Neural progenitor cell (in vitro differentiated cells): ENCODE data around the gene CGB1. TPM values are rescaled to one million over a fixed set of nuclear protein-coding genes. Genes with fewer than 3 reads are reported as not detected.

Source experiments
- DNase-seq: peaks from one replicate; pipeline ENCODE4 v3.0.0-alpha.2; 2016; ENCODE audit warnings: low spot score
- H2AFZ ChIP-seq: fragments of 200-600 bp; sonication (generic); replicated peaks from 2 replicates; pipeline ENCODE4 v1.6.1; 2016; ENCODE audit warnings: antibody characterized with exemption
- H3F3A ChIP-seq: fragments of 200-600 bp; sonication (generic); 2 replicates; pipeline ENCODE4 v1.6.1; 2016; ENCODE audit warnings: antibody characterized with exemption, low read depth
- H3K27ac ChIP-seq: fragments of 200-600 bp; sonication (generic); 2 replicates; pipeline ENCODE4 v1.5.1; 2016; ENCODE audit warnings: mild to moderate bottlenecking
- H3K27me3 ChIP-seq: fragments of 200-600 bp; sonication (generic); 2 replicates; pipeline ENCODE4 v1.6.1; 2016; ENCODE audit warnings: mild to moderate bottlenecking, moderate library complexity
- H3K36me3 ChIP-seq: fragments of 200-600 bp; sonication (generic); 2 replicates; pipeline ENCODE4 v1.5.1; 2016
- H3K4me1 ChIP-seq: fragments of 200-600 bp; sonication (generic); 2 replicates; pipeline ENCODE4 v1.6.1; 2016; ENCODE audit warnings: mixed run types
- H3K4me2 ChIP-seq: fragments of 200-600 bp; sonication (generic); 2 replicates; pipeline ENCODE4 v1.6.1; 2016
- H3K4me3 ChIP-seq: fragments of 200-600 bp; sonication (generic); 2 replicates; pipeline ENCODE4 v1.5.1; 2016
- H3K79me2 ChIP-seq: fragments of 200-600 bp; sonication (generic); 2 replicates; pipeline ENCODE4 v1.6.1; 2016; ENCODE audit warnings: low read depth
- H3K9ac ChIP-seq: fragments of 200-600 bp; sonication (generic); 2 replicates; pipeline ENCODE4 v1.6.1; 2016
- H3K9me3 ChIP-seq: fragments of 200-600 bp; sonication (generic); 2 replicates; pipeline ENCODE4 v1.5.1; 2016; ENCODE audit warnings: low read depth
- H4K20me1 ChIP-seq: fragments of 200-600 bp; sonication (generic); 2 replicates; pipeline ENCODE4 v1.6.1; 2016; ENCODE audit warnings: low read depth
- H3K27ac Mint-ChIP-seq: 3 replicates; pipeline ENCODE4 v1.8.0; 2021; ENCODE audit warnings: mixed read lengths
- H3K27me3 Mint-ChIP-seq: 2 replicates; pipeline ENCODE4 v1.8.0; 2022; ENCODE audit warnings: low read depth, mild to moderate bottlenecking, inconsistent platforms, moderate library complexity, mixed read lengths; ENCODE audit not compliant: insufficient read depth
- H3K36me3 Mint-ChIP-seq: 3 replicates; pipeline ENCODE4 v1.8.0; 2021; ENCODE audit warnings: mixed read lengths
- H3K4me1 Mint-ChIP-seq: 3 replicates; pipeline ENCODE4 v1.8.0; 2021; ENCODE audit warnings: mixed read lengths
- H3K4me3 Mint-ChIP-seq: 3 replicates; pipeline ENCODE4 v1.8.0; 2021; ENCODE audit warnings: mild to moderate bottlenecking, moderate library complexity, mixed read lengths
- H3K9me3 Mint-ChIP-seq: 3 replicates; pipeline ENCODE4 v1.8.0; 2020; ENCODE audit warnings: mixed read lengths
- EZH2 ChIP-seq: fragments of 200-600 bp; sonication (generic); IDR thresholded peaks from 2 replicates; pipeline ENCODE4 v1.6.1; 2017; ENCODE audit warnings: antibody characterized with exemption, mild to moderate bottlenecking, moderate library complexity
- EZH2phosphoT487 ChIP-seq: fragments of 200-600 bp; sonication (generic); IDR thresholded peaks from 2 replicates; pipeline ENCODE4 v1.6.1; 2017; ENCODE audit warnings: antibody characterized with exemption
- total RNA-seq: library from RNA; depleted of rRNA; stranded (reverse); fragments of >200 nt; gene quantifications from 2 replicates; pipeline ENCODE4 v1.2.3, GENCODE V29; 2015; ENCODE audit warnings: low replicate concordance
- TF ChIP-seq, protein P1 (sequence below): fragments of 200-600 bp; sonication (generic); IDR thresholded peaks from 2 replicates; pipeline ENCODE4 v1.5.1; 2017; ENCODE audit warnings: antibody characterized with exemption, mild to moderate bottlenecking

CGB1 gene
- total RNA-seq, 1 donor from 2014 or later, result not detected

- Mint-ChIP-seq H3K4me3 (peak overlapping the region; percentile 76), H3K4me1 (peaks cover 7% of the 10 kb centered on the region), H3K27ac (no peak overlapping the region), H3K9me3 (peaks cover 17% of the 10 kb centered on the region), H3K36me3 (peaks cover 9% of the 10 kb centered on the region), H3K27me3 (peaks cover 68% of the 10 kb centered on the region)
- peaks cover 14% of the 10 kb centered on the region for H4K20me1 ChIP-seq
- no peaks in the 10 kb centered on the region for H3K36me3 ChIP-seq
- peak; percentile 73 for TF ChIP-seq EZH2
- TF ChIP-seq, protein P1, sequence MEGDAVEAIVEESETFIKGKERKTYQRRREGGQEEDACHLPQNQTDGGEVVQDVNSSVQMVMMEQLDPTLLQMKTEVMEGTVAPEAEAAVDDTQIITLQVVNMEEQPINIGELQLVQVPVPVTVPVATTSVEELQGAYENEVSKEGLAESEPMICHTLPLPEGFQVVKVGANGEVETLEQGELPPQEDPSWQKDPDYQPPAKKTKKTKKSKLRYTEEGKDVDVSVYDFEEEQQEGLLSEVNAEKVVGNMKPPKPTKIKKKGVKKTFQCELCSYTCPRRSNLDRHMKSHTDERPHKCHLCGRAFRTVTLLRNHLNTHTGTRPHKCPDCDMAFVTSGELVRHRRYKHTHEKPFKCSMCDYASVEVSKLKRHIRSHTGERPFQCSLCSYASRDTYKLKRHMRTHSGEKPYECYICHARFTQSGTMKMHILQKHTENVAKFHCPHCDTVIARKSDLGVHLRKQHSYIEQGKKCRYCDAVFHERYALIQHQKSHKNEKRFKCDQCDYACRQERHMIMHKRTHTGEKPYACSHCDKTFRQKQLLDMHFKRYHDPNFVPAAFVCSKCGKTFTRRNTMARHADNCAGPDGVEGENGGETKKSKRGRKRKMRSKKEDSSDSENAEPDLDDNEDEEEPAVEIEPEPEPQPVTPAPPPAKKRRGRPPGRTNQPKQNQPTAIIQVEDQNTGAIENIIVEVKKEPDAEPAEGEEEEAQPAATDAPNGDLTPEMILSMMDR, result no peak
- no peaks in the 10 kb centered on the region for H3K9me3 ChIP-seq
- peaks cover 16% of the 10 kb centered on the region for H3F3A ChIP-seq
- DNase-seq, result peak; percentile 83
- peak overlapping the region; percentile 21 for H3K4me3 ChIP-seq
- peak overlapping the region; percentile 54 for H3K4me2 ChIP-seq
- peak overlapping the region; percentile 72 for H2AFZ ChIP-seq
- H3K9ac ChIP-seq, result no peak overlapping the region
- H3K27ac ChIP-seq, result no peak overlapping the region
- H3K79me2 ChIP-seq, result no peaks in the 10 kb centered on the region
- H3K4me1 ChIP-seq, result no peaks in the 10 kb centered on the region
- H3K27me3 ChIP-seq, result peaks cover 81% of the 10 kb centered on the region
These were observed 35.3 kb upstream of the CGB1 start for GRCh38 chr19:49071860-49072547.

GRCh38 chr19:49070416-49070815 is 33.7 kb upstream of the CGB1 start:
- no peaks in the 10 kb centered on the region for H3K9me3 ChIP-seq
- TF ChIP-seq, protein P1, result no peak
- TF ChIP-seq EZH2phosphoT487 (no peak), EZH2 (no peak)
- Mint-ChIP-seq H3K27me3 (peaks cover 67% of the 10 kb centered on the region), H3K4me3 (peak overlapping the region; percentile 11), H3K4me1 (peaks cover 21% of the 10 kb centered on the region), H3K36me3 (peaks cover 9% of the 10 kb centered on the region), H3K27ac (no peak overlapping the region), H3K9me3 (peaks cover 17% of the 10 kb centered on the region)
- H3K4me1 ChIP-seq, result peaks cover 8% of the 10 kb centered on the region
- no peaks in the 10 kb centered on the region for H3K36me3 ChIP-seq
- H2AFZ ChIP-seq, result no peak overlapping the region
- peaks cover 97% of the 10 kb centered on the region for H3K27me3 ChIP-seq
- no peak overlapping the region for H3K9ac ChIP-seq
- no peak overlapping the region for H3K4me2 ChIP-seq
- no peak overlapping the region for H3K27ac ChIP-seq
- H4K20me1 ChIP-seq, result peaks cover 14% of the 10 kb centered on the region
- DNase-seq, result no peak
- no peak overlapping the region for H3K4me3 ChIP-seq
- H3F3A ChIP-seq, result peaks cover 21% of the 10 kb centered on the region
- H3K79me2 ChIP-seq, result no peaks in the 10 kb centered on the region

- Histone ChIP-seq H3K27ac (no peak overlapping the region), H3K9me3 (no peaks in the 10 kb centered on the region), H3K4me1 (peaks cover 18% of the 10 kb centered on the region), H3K9ac (no peak overlapping the region), H3K27me3 (peaks cover 100% of the 10 kb centered on the region), H4K20me1 (peaks cover 9% of the 10 kb centered on the region), H3K4me3 (no peak overlapping the region), H2AFZ (no peak overlapping the region), H3K4me2 (no peak overlapping the region), H3F3A (peaks cover 28% of the 10 kb centered on the region), H3K36me3 (no peaks in the 10 kb centered on the region), H3K79me2 (no peaks in the 10 kb centered on the region)
- H3K27me3 Mint-ChIP-seq, result peaks cover 55% of the 10 kb centered on the region
- no peak overlapping the region for H3K27ac Mint-ChIP-seq
- H3K4me3 Mint-ChIP-seq, result no peak overlapping the region
- DNase-seq, result no peak
- peaks cover 9% of the 10 kb centered on the region for H3K36me3 Mint-ChIP-seq
- TF ChIP-seq, protein P1, result no peak
- TF ChIP-seq EZH2phosphoT487 (no peak), EZH2 (no peak)
- peaks cover 23% of the 10 kb centered on the region for H3K4me1 Mint-ChIP-seq
- H3K9me3 Mint-ChIP-seq, result peaks cover 17% of the 10 kb centered on the region
These were observed 32.3 kb upstream of the CGB1 start for GRCh38 chr19:49069026-49069425.
